ENCODE measurements around the gene CAMK2N1.

GRCh38 chr1:20474333-20474975, 11.6 kb downstream of the CAMK2N1 start:
- TF ChIP-seq CTCF (IDR thresholded peaks at IDR 0.05) (no peak), POLR2AphosphoS5 (IDR thresholded peaks at IDR 0.05; ENCODE audit: low read depth, low read length) (no peak), SIN3A (IDR thresholded peaks at IDR 0.05; ENCODE audit: borderline replicate concordance, insufficient read depth, low read depth, low read length) (no peak), REST (IDR thresholded peaks at IDR 0.05; ENCODE audit: insufficient read depth in 1 of 2, low read depth in 2 of 2, low read length in 1 of 2) (no peak)

All from Panc1 (cell line).